Right lobe of liver (tissue), 4 donors: ENCODE data around the gene KCNMB3.

Experiments
- CTCF ChIP-seq, 4 donors: fragments of 200-600 bp in 3 of 4; fragments of 450-650 bp in 1 of 4; IDR thresholded peaks; one replicate each; pipeline versions ENCODE4 v1.5.1 to v1.8.0; 2016 to 2022; ENCODE audit warnings: antibody characterized with exemption in 4 of 4, mild to moderate bottlenecking in 2 of 4
- POLR2A ChIP-seq: fragments of 450-650 bp; IDR thresholded peaks from one replicate; pipeline ENCODE4 v1.6.1; 2017; ENCODE audit warnings: antibody characterized with exemption, mild to moderate bottlenecking
- donor health status: DM: no; HTN: no; CAD: no.
- donor health status: DM: no; HTN: no; CAD: no.
- donor health status: DM: no; HTN: yes; CAD: no.

- TF ChIP-seq CTCF (IDR thresholded peaks at IDR 0.05) (no peak), POLR2A (no peak)
These were observed 56.0 kb downstream of the KCNMB3 start for GRCh38 chr3:179194931-179195330.
